Duodenal mucosa (tissue), 2 donors: ENCODE data around the gene ZNF81.
A peak's percentile ranks its signal among the peaks of the same experiment; 100 is the strongest.
"Not testable (repeated sequence)": the region's sequence is repeated elsewhere in the genome, so short reads cannot be mapped to it uniquely, and the experiment has no call there.

ENCODE experiments used
- H3K27ac ChIP-seq: one replicate; pipeline ENCODE4 v1.7.0; 2013; ENCODE audit warnings: low read depth, low read length
- H3K27me3 ChIP-seq, 2 donors: one replicate each; pipeline ENCODE4 v1.7.0; 2013; ENCODE audit warnings: low read length in 2 of 2, control low read depth in 1 of 2; ENCODE audit not compliant: insufficient read depth in 2 of 2, control insufficient read depth in 1 of 2
- H3K36me3 ChIP-seq, 2 donors: one replicate each; pipeline ENCODE4 v1.7.0; 2013; ENCODE audit warnings: low read length in 2 of 2, control low read depth in 1 of 2; ENCODE audit not compliant: insufficient read depth in 2 of 2, control insufficient read depth in 1 of 2
- H3K4me1 ChIP-seq, 2 donors: one replicate each; pipeline ENCODE4 v1.7.0; 2013; ENCODE audit warnings: low read length in 2 of 2, control low read depth in 1 of 2; ENCODE audit not compliant: insufficient read depth in 2 of 2, control insufficient read depth in 1 of 2
- H3K4me3 ChIP-seq, 2 donors: one replicate each; pipeline ENCODE4 v1.7.0; 2013; ENCODE audit warnings: low read length in 2 of 2, low read depth in 1 of 2
- H3K9ac ChIP-seq, 2 donors: one replicate each; pipeline ENCODE4 v1.7.0; 2013; ENCODE audit warnings: low read length in 2 of 2, low read depth in 1 of 2
- H3K9me3 ChIP-seq, 2 donors: one replicate each; pipeline ENCODE4 v1.7.0; 2013; ENCODE audit warnings: low read length in 2 of 2, control low read depth in 1 of 2; ENCODE audit not compliant: control insufficient read depth in 1 of 2

Gene ZNF81

GRCh38 chrX:47915886-47916493 lies 79.3 kb downstream of the ZNF81 start:
- Histone ChIP-seq H3K9me3 (peaks cover 9 to 37% of the 10 kb centered on the region in 2 donors), H3K36me3 (peaks cover 10 to 11% of the 10 kb centered on the region in 2 donors)

GRCh38 chrX:47918274-47918673 lies 81.6 kb downstream of the ZNF81 start:
- Histone ChIP-seq H3K36me3 (peaks cover 10 to 11% of the 10 kb centered on the region in 2 donors), H3K4me1 (no peaks in the 10 kb centered on the region), H3K4me3 (no peak overlapping the region), H3K27me3 (no peaks in the 10 kb centered on the region), H3K27ac (no peak overlapping the region), H3K9me3 (peaks cover 9 to 37% of the 10 kb centered on the region in 2 donors), H3K9ac (no peak overlapping the region)

More at GRCh38 chrX:47915886-47916493, 79.3 kb downstream of the ZNF81 start:
- no peak overlapping the region for H3K4me3 ChIP-seq
- no peak overlapping the region for H3K9ac ChIP-seq
- no peaks in the 10 kb centered on the region for H3K27me3 ChIP-seq
- H3K4me1 ChIP-seq, result no peaks in the 10 kb centered on the region
- no peak overlapping the region for H3K27ac ChIP-seq

GRCh38 chrX:47927212-47927611 lies 90.5 kb downstream of the ZNF81 start:
- no peaks in the 10 kb centered on the region for H3K36me3 ChIP-seq
- H3K4me1 ChIP-seq, result no peaks in the 10 kb centered on the region
- H3K9ac ChIP-seq, result no peak overlapping the region
- no peaks in the 10 kb centered on the region for H3K27me3 ChIP-seq
- no peak overlapping the region for H3K27ac ChIP-seq
- no peaks in the 10 kb centered on the region for H3K9me3 ChIP-seq
- H3K4me3 ChIP-seq, result no peak overlapping the region

GRCh38 chrX:47931970-47932369 lies 95.3 kb downstream of the ZNF81 start:
- not testable (repeated sequence) for H3K27ac ChIP-seq, H3K4me3 ChIP-seq, H3K36me3 ChIP-seq, H3K9me3 ChIP-seq, H3K27me3 ChIP-seq, H3K9ac ChIP-seq, H3K4me1 ChIP-seq

GRCh38 chrX:47933946-47934345 lies 97.2 kb downstream of the ZNF81 start:
- no peak overlapping the region for H3K4me3 ChIP-seq
- no peak overlapping the region for H3K9ac ChIP-seq
- H3K4me1 ChIP-seq, result no peaks in the 10 kb centered on the region
- no peak overlapping the region for H3K27ac ChIP-seq
- no peaks in the 10 kb centered on the region for H3K36me3 ChIP-seq
- no peaks in the 10 kb centered on the region for H3K9me3 ChIP-seq
- no peaks in the 10 kb centered on the region for H3K27me3 ChIP-seq

- H3K27ac ChIP-seq, result no peak overlapping the region
- no peaks in the 10 kb centered on the region for H3K27me3 ChIP-seq
- no peak overlapping the region for H3K9ac ChIP-seq
- H3K4me1 ChIP-seq, result no peaks in the 10 kb centered on the region
- H3K4me3 ChIP-seq, result peak overlapping the region in 1 of 2 donors; percentile 47
- H3K36me3 ChIP-seq, result no peaks in the 10 kb centered on the region
- H3K9me3 ChIP-seq, result no peaks in the 10 kb centered on the region
Measured at GRCh38 chrX:47936224-47936939, 99.7 kb downstream of the ZNF81 start.

GRCh38 chrX:47936940-47937317 lies 100.2 kb downstream of the ZNF81 start:
- H3K9me3 ChIP-seq, result no peaks in the 10 kb centered on the region
- H3K4me3 ChIP-seq, result peak overlapping the region in 1 of 2 donors; percentile 47
- no peaks in the 10 kb centered on the region for H3K27me3 ChIP-seq
- H3K27ac ChIP-seq, result no peak overlapping the region
- no peaks in the 10 kb centered on the region for H3K36me3 ChIP-seq
- H3K9ac ChIP-seq, result no peak overlapping the region
- no peaks in the 10 kb centered on the region for H3K4me1 ChIP-seq

GRCh38 chrX:47940448-47940847 lies 103.7 kb downstream of the ZNF81 start:
- Histone ChIP-seq H3K4me3 (no peak overlapping the region), H3K9ac (no peak overlapping the region), H3K36me3 (no peaks in the 10 kb centered on the region), H3K9me3 (no peaks in the 10 kb centered on the region), H3K27ac (no peak overlapping the region), H3K27me3 (no peaks in the 10 kb centered on the region), H3K4me1 (no peaks in the 10 kb centered on the region)

- Histone ChIP-seq H3K27ac (no peak overlapping the region), H3K36me3 (no peaks in the 10 kb centered on the region), H3K4me3 (no peak overlapping the region), H3K9ac (no peak overlapping the region), H3K4me1 (no peaks in the 10 kb centered on the region), H3K27me3 (no peaks in the 10 kb centered on the region), H3K9me3 (no peaks in the 10 kb centered on the region)
Measured at GRCh38 chrX:47941423-47941822, 104.7 kb downstream of the ZNF81 start.

- not testable (repeated sequence) for H3K9me3 ChIP-seq, H3K36me3 ChIP-seq, H3K4me3 ChIP-seq, H3K9ac ChIP-seq, H3K27ac ChIP-seq, H3K27me3 ChIP-seq, H3K4me1 ChIP-seq
Measured at GRCh38 chrX:47955295-47955694, 118.6 kb downstream of the ZNF81 start.
